BJ (cell line): ENCODE data around the gene ARIH1. TPM values are rescaled to one million over a fixed set of nuclear protein-coding genes. Genes with fewer than 3 reads are reported as not detected.

Source experiments
- CTCF ChIA-PET: fragments of 350-600 bp; formaldehyde crosslinking; extraction: SDS; loops from one replicate; lab custom pipeline; 2021; ENCODE audit warnings: antibody characterized with exemption, inconsistent platforms; lab: Yijun Ruan, JAX
- POLR2A ChIA-PET: fragments of 300-600 bp; sonication (Branson Sonifier 250); formaldehyde crosslinking; extraction: SDS; loops from one replicate; lab custom pipeline; 2021; ENCODE audit warnings: antibody characterized with exemption; lab: Charles Lee
- DNase-seq: peaks from one replicate; pipeline ENCODE4 v3.0.0-alpha.2; 2011; ENCODE audit warnings: low read depth
- H3K27me3 ChIP-seq: 2 replicates; pipeline ENCODE4 v1.6.0; 2011; ENCODE audit warnings: low read length; ENCODE audit not compliant: control insufficient read depth, insufficient read depth
- H3K36me3 ChIP-seq: 2 replicates; pipeline ENCODE4 v1.5.1; 2011; ENCODE audit warnings: low read length; ENCODE audit not compliant: control insufficient read depth, insufficient read depth
- H3K4me3 ChIP-seq: 2 replicates; pipeline ENCODE4 v1.5.1; 2011; ENCODE audit warnings: low read depth, mild to moderate bottlenecking, control low read depth, low read length
- CTCF ChIP-seq: IDR thresholded peaks from 2 replicates; pipeline ENCODE4 v1.5.1; 2011; ENCODE audit warnings: low read depth, mild to moderate bottlenecking, control low read depth, inconsistent platforms, low read length, moderate library complexity; ENCODE audit not compliant: insufficient read depth
- polyA plus RNA-seq: library from polyadenylated mRNA; depleted of rRNA; stranded (reverse); fragments of >200 nt; gene quantifications from 2 replicates; pipeline ENCODE4 v1.2.3, GENCODE V29; 2011

Gene ARIH1
- polyA plus RNA-seq, 1 experiment, result 46.0 TPM

DNA sequence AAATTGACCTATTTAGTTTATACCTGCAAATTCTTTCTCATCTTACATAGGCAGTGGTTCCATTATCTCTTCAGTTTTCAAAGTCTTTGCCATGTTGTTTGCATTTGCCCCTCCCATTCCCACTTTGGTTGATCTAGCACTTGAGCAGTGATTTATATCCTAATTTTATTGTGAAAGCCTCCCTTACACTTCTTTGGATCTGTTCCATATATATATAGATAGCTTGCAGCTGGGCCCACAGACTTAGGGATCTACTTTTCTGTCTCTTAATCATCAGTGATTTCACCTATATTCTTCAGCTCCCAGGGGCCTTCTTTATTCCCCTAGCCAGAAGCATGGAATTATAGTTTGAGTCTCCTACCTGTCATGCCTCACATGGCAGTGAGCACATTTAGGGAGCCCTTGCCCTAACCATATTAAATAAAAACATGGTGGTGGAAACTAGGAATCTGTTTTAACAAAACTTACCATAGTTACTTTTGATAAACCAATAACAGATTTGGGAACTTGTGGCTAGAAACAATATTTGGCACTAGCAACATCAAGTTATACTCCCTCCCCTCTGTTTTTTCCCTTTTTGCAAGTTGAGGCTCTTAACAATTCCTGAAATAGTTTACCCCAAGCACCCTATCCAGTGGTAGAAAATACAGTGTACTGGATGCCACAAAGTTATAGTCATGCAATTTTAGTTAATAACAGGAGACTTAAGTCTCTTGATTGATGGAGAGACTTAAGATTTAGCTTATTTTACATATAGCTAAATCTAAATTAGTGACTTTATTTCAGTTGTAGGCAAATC is 41.7 kb downstream of the ARIH1 start:
- Histone ChIP-seq H3K27me3 (no peaks in the 10 kb centered on the region), H3K36me3 (peaks cover 1% of the 10 kb centered on the region; the same call in 1 of the 2 replicates), H3K4me3 (no peak overlapping the region)
- no peak for TF ChIP-seq CTCF
- DNase-seq, result peak; percentile 24
- ChIA-PET CTCF (interaction anchor here (1.0 kb wide), 1 partner anchor 12 kb away, joined by 3 read pairs; no protein-coding TSS in a partner anchor), POLR2A (no interaction called here)

DNA sequence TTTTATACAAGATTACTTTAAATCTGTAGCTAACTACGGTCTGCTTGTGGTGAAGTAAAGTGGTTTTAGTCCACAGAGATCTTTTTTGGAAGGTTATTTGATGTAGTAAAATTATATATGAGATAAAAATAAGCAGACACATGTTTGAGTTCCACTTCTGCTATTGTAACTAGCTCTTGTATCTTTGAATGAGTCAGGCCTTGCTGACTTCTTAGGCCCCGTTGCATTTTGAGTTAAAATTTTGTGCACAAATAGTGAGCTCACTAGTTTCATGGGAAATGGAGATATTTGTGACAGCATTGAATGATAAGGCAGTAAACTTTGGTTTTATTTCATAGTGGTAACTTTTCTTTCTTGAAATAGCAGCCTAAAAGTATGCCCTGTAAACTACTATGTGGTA is 42.6 kb downstream of the ARIH1 start:
- H3K4me3 ChIP-seq, result no peak overlapping the region
- H3K36me3 ChIP-seq, result peaks cover 1% of the 10 kb centered on the region; the same call in 1 of the 2 replicates
- POLR2A ChIA-PET, result no interaction called here
- CTCF ChIA-PET, result interaction anchor here (1.0 to 1.3 kb wide), 2 partner anchors 12 to 13 kb away, joined by 3 read pairs; no protein-coding TSS in a partner anchor
- TF ChIP-seq CTCF, result no peak
- DNase-seq, result no peak
- no peaks in the 10 kb centered on the region for H3K27me3 ChIP-seq

DNA sequence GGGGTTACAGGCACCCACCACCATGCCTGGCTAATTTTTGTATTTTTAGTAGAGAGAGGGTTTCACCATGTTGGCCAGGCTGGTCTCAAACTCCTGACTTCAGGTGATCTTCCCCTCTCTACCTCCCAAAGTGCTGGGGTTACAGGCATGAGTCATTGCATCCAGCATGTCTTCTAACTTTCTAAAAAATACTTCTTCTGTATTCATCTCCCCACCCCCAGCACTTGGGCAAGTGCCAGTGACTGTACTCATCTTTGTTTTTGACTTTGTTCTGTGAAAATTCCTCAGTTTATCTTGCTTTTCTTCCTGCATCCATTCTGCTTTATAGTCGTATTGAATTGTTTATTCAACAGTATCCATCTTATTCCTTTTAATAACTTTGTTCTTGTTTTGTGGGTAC is 47.6 kb downstream of the ARIH1 start:
- ChIA-PET CTCF (no interaction called here), POLR2A (no interaction called here)
- no peak for TF ChIP-seq CTCF
- Histone ChIP-seq H3K4me3 (no peak overlapping the region), H3K27me3 (no peaks in the 10 kb centered on the region), H3K36me3 (peaks cover 1% of the 10 kb centered on the region; the same call in 1 of the 2 replicates)
- no peak for DNase-seq

DNA sequence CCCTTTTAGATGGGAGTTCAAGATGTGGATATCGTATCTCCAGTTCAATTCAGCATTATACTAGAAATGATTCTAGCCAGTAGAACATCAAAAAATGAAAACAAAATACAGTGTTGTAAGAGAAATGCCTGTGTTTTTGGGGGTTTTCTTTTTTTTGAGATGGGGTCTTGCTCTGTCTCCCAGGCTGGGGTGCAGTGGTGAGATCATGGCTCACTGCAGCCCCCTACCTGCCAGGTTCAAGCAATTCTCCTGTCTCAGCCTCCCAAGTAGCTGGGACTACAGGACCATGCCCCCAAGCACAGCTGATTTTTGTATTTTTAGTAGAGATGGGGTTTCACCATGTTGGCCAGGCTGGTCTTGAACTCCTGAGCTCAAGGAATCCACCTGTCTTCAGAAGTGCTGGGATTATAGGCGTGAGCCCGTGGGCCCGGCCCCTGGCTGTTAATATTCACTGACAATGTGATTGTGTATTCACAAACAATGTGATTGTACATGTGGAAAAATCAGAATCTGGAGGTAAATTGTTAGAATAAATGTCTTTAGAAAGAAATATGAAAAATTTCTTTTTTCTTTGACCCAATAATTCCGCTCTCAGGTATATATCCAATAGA is 59.0 kb downstream of the ARIH1 start:
- Histone ChIP-seq H3K36me3 (peaks cover 2% of the 10 kb centered on the region; the same call in 1 of the 2 replicates), H3K4me3 (no peak overlapping the region), H3K27me3 (no peaks in the 10 kb centered on the region)
- DNase-seq, result no peak
- ChIA-PET POLR2A (no interaction called here), CTCF (interaction anchor here (1.3 to 1.4 kb wide), 2 partner anchors 10 to 220 kb away, joined by 3 to 5 read pairs; no protein-coding TSS in a partner anchor)
- peak; percentile 27; the same call in 1 of the 2 replicates for TF ChIP-seq CTCF

DNA sequence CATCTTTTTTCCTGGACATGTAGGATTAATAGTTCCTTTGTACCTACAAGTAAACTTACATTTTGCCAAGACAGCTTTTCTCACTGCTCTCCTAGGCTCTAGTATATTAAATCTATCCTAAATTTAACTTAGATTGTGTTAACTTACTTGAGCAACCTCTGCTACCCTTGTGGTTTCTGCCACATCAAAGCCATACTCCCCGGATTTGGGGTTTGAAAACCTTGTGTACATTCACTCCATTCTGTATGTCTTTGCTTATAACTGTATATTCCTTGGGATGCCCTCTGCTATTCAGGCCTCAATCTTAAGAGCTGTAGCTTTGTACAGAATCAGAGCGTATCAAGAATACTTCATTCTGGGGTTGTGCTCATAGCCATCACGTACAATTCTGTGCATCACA is 60.4 kb downstream of the ARIH1 start:
- Histone ChIP-seq H3K36me3 (no peaks in the 10 kb centered on the region; the same call in 1 of the 2 replicates), H3K27me3 (no peaks in the 10 kb centered on the region), H3K4me3 (no peak overlapping the region)
- ChIA-PET POLR2A (no interaction called here), CTCF (interaction anchor here (0.9 kb wide), 1 partner anchor 215 kb away, joined by 3 read pairs; the partner anchor contains the start of gene CELF6)
- no peak for TF ChIP-seq CTCF
- no peak for DNase-seq
